HEK293 (cell line): ENCODE measurements around the gene TSPAN10.

Source experiments
- CTCF ChIA-PET: fragments of 350-600 bp; formaldehyde crosslinking; extraction: SDS; loops from one replicate; lab custom pipeline; 2021; ENCODE audit warnings: antibody characterized with exemption; lab: Yijun Ruan, JAX
- POLR2A ChIA-PET: fragments of 300-600 bp; formaldehyde crosslinking; extraction: SDS; loops from one replicate; lab custom pipeline; 2020; ENCODE audit warnings: antibody characterized with exemption, inconsistent platforms; lab: Yijun Ruan, JAX
- H3K27ac ChIP-seq: fragments of 200-500 bp; sonication (Bioruptor generic); 2 replicates; pipeline ENCODE4 v1.5.1; 2014; ENCODE audit warnings: low read depth, low read length, control low read depth, inconsistent platforms; ENCODE audit errors: extremely low read depth
- H3K36me3 ChIP-seq, 2 experiments: fragments of 200-500 bp in 1 of 2; sonication (Bioruptor generic) in 1 of 2; 1 replicate in 1 of 2; 2 replicates in 1 of 2; pipeline ENCODE4 v1.5.1; 2014 to 2017; ENCODE audit warnings: inconsistent platforms in 2 of 2, low read length in 2 of 2; ENCODE audit not compliant: control insufficient read depth in 2 of 2, insufficient read depth in 1 of 2
- H3K4me1 ChIP-seq: fragments of 200-500 bp; sonication (Bioruptor generic); 2 replicates; pipeline ENCODE4 v1.5.1; 2014; ENCODE audit warnings: mild to moderate bottlenecking, low read length, inconsistent platforms; ENCODE audit not compliant: control insufficient read depth, insufficient read depth
- H3K4me3 ChIP-seq: 2 replicates; pipeline ENCODE4 v1.5.1; 2011; ENCODE audit warnings: low read depth, mild to moderate bottlenecking, control low read depth, low read length, moderate library complexity
- H3K9me3 ChIP-seq: fragments of 200-500 bp; sonication (Bioruptor generic); 2 replicates; pipeline ENCODE4 v1.5.1; 2014; ENCODE audit warnings: low read depth, low read length, inconsistent platforms; ENCODE audit not compliant: control insufficient read depth, insufficient read depth
- BCL11A ChIP-seq: fragments of 450-650 bp; formaldehyde crosslinking; IDR thresholded peaks from 2 replicates; pipeline ENCODE4 v1.5.1; 2016; ENCODE audit warnings: low read depth, missing biosample characterization, missing genetic modification characterization
- CTCF ChIP-seq: fragments of 450-650 bp; formaldehyde crosslinking; IDR thresholded peaks from 2 replicates; pipeline ENCODE4 v1.5.1; 2016; ENCODE audit warnings: missing biosample characterization, missing genetic modification characterization
- GLI2 ChIP-seq: fragments of 450-650 bp; formaldehyde crosslinking; IDR thresholded peaks from 2 replicates; pipeline ENCODE4; 2017; ENCODE audit warnings: missing biosample characterization, missing genetic modification characterization, low read depth, borderline replicate concordance
- SETDB1 ChIP-seq: IDR thresholded peaks from one replicate; pipeline ENCODE4 v1.6.1; 2017; ENCODE audit warnings: mild to moderate bottlenecking, low read length, moderate library complexity, mixed read lengths; ENCODE audit not compliant: insufficient read length
- SP2 ChIP-seq: fragments of 450-650 bp; formaldehyde crosslinking; IDR thresholded peaks from 2 replicates; pipeline ENCODE4 v1.5.1; 2016; ENCODE audit warnings: missing biosample characterization, missing genetic modification characterization
- TCF7L2 ChIP-seq: IDR thresholded peaks from 2 replicates; pipeline ENCODE4 v1.6.1; 2011; ENCODE audit warnings: low read depth, mild to moderate bottlenecking, inconsistent platforms, low read length, moderate library complexity, borderline replicate concordance
- ZNF132 ChIP-seq: fragments of 450-650 bp; formaldehyde crosslinking; IDR thresholded peaks from 2 replicates; pipeline ENCODE4 v1.5.1; 2017; ENCODE audit warnings: missing biosample characterization, missing genetic modification characterization, borderline replicate concordance
- ZNF184 ChIP-seq: fragments of 450-650 bp; IDR thresholded peaks from 2 replicates; pipeline ENCODE4 v1.5.1; 2018; ENCODE audit warnings: missing biosample characterization, mild to moderate bottlenecking, missing genetic modification characterization
- ZNF239 ChIP-seq: fragments of 450-650 bp; formaldehyde crosslinking; IDR thresholded peaks from 2 replicates; pipeline ENCODE4 v1.5.1; 2016; ENCODE audit warnings: missing biosample characterization, missing genetic modification characterization
- ZNF274 ChIP-seq, 2 experiments: fragments of 200-500 bp in 1 of 2; fragments of 450-650 bp in 1 of 2; sonication (Bioruptor generic) in 1 of 2; formaldehyde crosslinking in 1 of 2; IDR thresholded peaks; 2 replicates each; pipeline versions ENCODE4 v1.5.1 to v1.6.1; 2014 to 2016; ENCODE audit warnings: borderline replicate concordance in 1 of 2, inconsistent platforms in 1 of 2, low read length in 1 of 2, missing biosample characterization in 1 of 2, missing genetic modification characterization in 1 of 2
- ZNF292 ChIP-seq: fragments of 450-650 bp; formaldehyde crosslinking; IDR thresholded peaks from 2 replicates; pipeline ENCODE4 v1.5.1; 2016; ENCODE audit warnings: low read depth, missing biosample characterization, missing genetic modification characterization, borderline replicate concordance
- ZNF341 ChIP-seq: fragments of 450-650 bp; formaldehyde crosslinking; IDR thresholded peaks from 2 replicates; pipeline ENCODE4; 2016; ENCODE audit warnings: low read depth, missing biosample characterization, missing genetic modification characterization
- ZNF366 ChIP-seq: fragments of 450-650 bp; formaldehyde crosslinking; conservative IDR thresholded peaks from 2 replicates; pipeline ENCODE4 v1.5.1; 2016; ENCODE audit warnings: missing biosample characterization, missing genetic modification characterization
- ZNF404 ChIP-seq: fragments of 450-650 bp; formaldehyde crosslinking; IDR thresholded peaks from 2 replicates; pipeline ENCODE4 v1.5.1; 2017; ENCODE audit warnings: missing biosample characterization, missing genetic modification characterization
- ZNF518A ChIP-seq: fragments of 450-650 bp; formaldehyde crosslinking; conservative IDR thresholded peaks from 2 replicates; pipeline ENCODE4 v1.5.1; 2016; ENCODE audit warnings: low read depth, missing biosample characterization, missing genetic modification characterization
- ZNF555 ChIP-seq: fragments of 450-650 bp; formaldehyde crosslinking; conservative IDR thresholded peaks from 2 replicates; pipeline ENCODE4 v1.5.1; 2017; ENCODE audit warnings: missing biosample characterization, mild to moderate bottlenecking, missing genetic modification characterization, inconsistent platforms
- ZNF561 ChIP-seq: fragments of 450-650 bp; IDR thresholded peaks from 2 replicates; pipeline ENCODE4 v1.5.1; 2018; ENCODE audit warnings: missing biosample characterization, missing genetic modification characterization, borderline replicate concordance
- ZSCAN16 ChIP-seq: fragments of 450-650 bp; formaldehyde crosslinking; IDR thresholded peaks from 2 replicates; pipeline ENCODE4 v1.5.1; 2016; ENCODE audit warnings: missing biosample characterization, missing genetic modification characterization
- ZSCAN30 ChIP-seq: fragments of 450-650 bp; IDR thresholded peaks from 2 replicates; pipeline ENCODE4 v1.5.1; 2018; ENCODE audit warnings: missing biosample characterization, mild to moderate bottlenecking, missing genetic modification characterization, moderate library complexity

The TSPAN10 gene

GRCh38 chr17:81612172-81612970, 24.6 kb upstream of the TSPAN10 start:
- POLR2A ChIA-PET = no interaction called here
- H3K27ac ChIP-seq = no peak overlapping the region
- H3K9me3 ChIP-seq = no peaks in the 10 kb centered on the region
- CTCF ChIA-PET = interaction anchor here (0.7 to 1.2 kb wide), 2 partner anchors 11 to 138 kb away, joined by 4 to 8 read pairs; no protein-coding TSS in a partner anchor
- H3K4me3 ChIP-seq = no peak overlapping the region
- H3K36me3 ChIP-seq = peaks cover 71 to 90% of the 10 kb centered on the region in 2 experiments
- no peaks in the 10 kb centered on the region for H3K4me1 ChIP-seq
- no peak for TF ChIP-seq ZNF404 (tag by site-specific recombination)

- CTCF ChIA-PET = interaction anchor here (0.5 to 3.2 kb wide), 4 partner anchors 9 to 175 kb away, joined by 3 to 23 read pairs (median 6); no protein-coding TSS in a partner anchor
- POLR2A ChIA-PET = no interaction called here
- H3K9me3 ChIP-seq = no peaks in the 10 kb centered on the region
- peaks cover 61 to 75% of the 10 kb centered on the region in 2 experiments for H3K36me3 ChIP-seq
- no peak overlapping the region for H3K4me3 ChIP-seq
- no peak for TF ChIP-seq GLI2 (tag by site-specific recombination)
- TF ChIP-seq ZNF184 (tag by site-specific recombination) = no peak
- no peak for TF ChIP-seq ZSCAN16 (tag by site-specific recombination)
- TF ChIP-seq ZSCAN30 = no peak
- no peak for TF ChIP-seq BCL11A
- no peak for TF ChIP-seq ZNF239
- TF ChIP-seq SETDB1 = no peak
- TF ChIP-seq ZNF274 (IDR thresholded peaks at IDR 0.05; ENCODE audit: low read length) = no peak
- no peak for TF ChIP-seq ZNF274 (tag by site-specific recombination; IDR thresholded peaks at IDR 0.05; ENCODE audit: borderline replicate concordance)
- no peak for TF ChIP-seq ZNF518A
- no peak for TF ChIP-seq TCF7L2
- TF ChIP-seq ZNF132 (tag by site-specific recombination) = no peak
- no peak for TF ChIP-seq ZNF366 (tag by site-specific recombination)
- TF ChIP-seq CTCF (tag by site-specific recombination) = no peak
- TF ChIP-seq ZNF555 (tag by site-specific recombination) = no peak
- no peak for TF ChIP-seq ZNF292 (tag by site-specific recombination)
- TF ChIP-seq ZNF561 (tag by site-specific recombination) = no peak
- no peak for TF ChIP-seq ZNF341
- TF ChIP-seq SP2 (tag by site-specific recombination) = no peak
- H3K27ac ChIP-seq = no peak overlapping the region; the same call in 1 of the 2 replicates
- H3K4me1 ChIP-seq = no peaks in the 10 kb centered on the region
These were observed 21.5 kb upstream of the TSPAN10 start for GRCh38 chr17:81615401-81615930.
